ENCODE data around the gene CTBP1.

The CTBP1 gene

DNA sequence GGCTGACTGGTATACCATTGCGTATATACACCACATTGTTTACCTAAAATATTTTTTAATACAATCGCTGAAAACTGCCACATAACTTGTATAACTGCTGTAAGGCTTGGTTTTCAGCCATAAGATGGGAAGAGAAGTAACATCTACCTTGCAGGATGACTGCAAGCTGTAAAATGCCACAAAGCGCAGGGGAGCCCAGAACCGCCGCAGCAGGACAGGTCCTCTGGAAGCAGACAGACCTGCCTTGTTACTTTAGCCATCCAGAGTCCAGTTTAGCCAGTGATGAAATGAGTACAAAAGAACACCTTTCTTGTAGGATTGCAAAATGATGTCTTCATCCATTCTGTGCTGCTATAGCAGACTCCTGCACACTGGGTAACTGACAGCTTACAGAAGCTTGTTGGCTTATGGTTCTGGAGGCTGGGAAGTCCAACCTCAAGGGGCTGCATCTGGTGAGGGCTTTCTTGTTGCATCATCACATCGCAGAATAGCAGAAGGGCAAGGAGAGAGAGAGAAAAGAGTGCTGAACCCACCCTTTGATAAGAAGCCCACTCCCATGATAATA is 4.1 kb upstream of the CTBP1 start:
- Histone ChIP-seq H4K20me1 (ENCODE audit: insufficient read depth, low read length) (no peaks in the 10 kb centered on the region), H3K4me2 (ENCODE audit: low read length) (no peak overlapping the region), H3K79me2 (ENCODE audit: low read length) (peaks cover 22% of the 10 kb centered on the region), H3K27ac (ENCODE audit: low read length) (no peak overlapping the region), H3K9ac (ENCODE audit: low read length) (no peak overlapping the region), H3K9me3 (ENCODE audit: insufficient read depth, low read length) (peaks cover 29% of the 10 kb centered on the region; the same call in 1 of the 2 replicates), H3K27me3 (ENCODE audit: low read depth, low read length) (no peaks in the 10 kb centered on the region), H2AFZ (ENCODE audit: low read depth, low read length) (no peak overlapping the region), H3K4me3 (ENCODE audit: low read length) (no peak overlapping the region), H3K36me3 (replicated peaks; ENCODE audit: low read depth, low read length) (peaks cover 38% of the 10 kb centered on the region), H3K4me1 (ENCODE audit: low read length) (peaks cover 9% of the 10 kb centered on the region)
- TF ChIP-seq, protein P1, sequence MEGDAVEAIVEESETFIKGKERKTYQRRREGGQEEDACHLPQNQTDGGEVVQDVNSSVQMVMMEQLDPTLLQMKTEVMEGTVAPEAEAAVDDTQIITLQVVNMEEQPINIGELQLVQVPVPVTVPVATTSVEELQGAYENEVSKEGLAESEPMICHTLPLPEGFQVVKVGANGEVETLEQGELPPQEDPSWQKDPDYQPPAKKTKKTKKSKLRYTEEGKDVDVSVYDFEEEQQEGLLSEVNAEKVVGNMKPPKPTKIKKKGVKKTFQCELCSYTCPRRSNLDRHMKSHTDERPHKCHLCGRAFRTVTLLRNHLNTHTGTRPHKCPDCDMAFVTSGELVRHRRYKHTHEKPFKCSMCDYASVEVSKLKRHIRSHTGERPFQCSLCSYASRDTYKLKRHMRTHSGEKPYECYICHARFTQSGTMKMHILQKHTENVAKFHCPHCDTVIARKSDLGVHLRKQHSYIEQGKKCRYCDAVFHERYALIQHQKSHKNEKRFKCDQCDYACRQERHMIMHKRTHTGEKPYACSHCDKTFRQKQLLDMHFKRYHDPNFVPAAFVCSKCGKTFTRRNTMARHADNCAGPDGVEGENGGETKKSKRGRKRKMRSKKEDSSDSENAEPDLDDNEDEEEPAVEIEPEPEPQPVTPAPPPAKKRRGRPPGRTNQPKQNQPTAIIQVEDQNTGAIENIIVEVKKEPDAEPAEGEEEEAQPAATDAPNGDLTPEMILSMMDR (IDR thresholded peaks at IDR 0.05; ENCODE audit: low read depth, low read length) = no peak
- no peak for TF ChIP-seq EZH2phosphoT487 (IDR thresholded peaks at IDR 0.05; ENCODE audit: low read depth)

DNA sequence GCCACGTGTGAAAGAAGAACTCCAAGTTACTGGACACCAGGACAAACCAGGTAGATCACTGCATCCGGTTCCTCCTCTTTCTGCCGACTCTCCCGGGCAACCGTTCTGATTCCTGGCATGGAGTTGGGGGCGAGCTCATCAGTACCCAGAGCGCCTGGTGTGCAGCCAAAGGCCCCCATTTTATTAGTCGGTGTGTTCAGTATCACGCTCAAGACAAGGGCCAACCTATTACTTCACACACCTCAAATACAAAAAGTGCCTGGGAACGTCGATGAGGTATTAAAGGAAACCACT is 2.8 kb upstream of the CTBP1 start:
- Histone ChIP-seq H3K36me3 (replicated peaks; ENCODE audit: low read depth, low read length) (peaks cover 38% of the 10 kb centered on the region), H3K4me2 (ENCODE audit: low read length) (no peak overlapping the region), H3K4me3 (ENCODE audit: low read length) (no peak overlapping the region), H3K9me3 (ENCODE audit: insufficient read depth, low read length) (peaks cover 26% of the 10 kb centered on the region; the same call in 1 of the 2 replicates), H3K4me1 (ENCODE audit: low read length) (peaks cover 14% of the 10 kb centered on the region), H3K9ac (ENCODE audit: low read length) (no peak overlapping the region), H3K27me3 (ENCODE audit: low read depth, low read length) (no peaks in the 10 kb centered on the region), H3K27ac (ENCODE audit: low read length) (no peak overlapping the region), H2AFZ (ENCODE audit: low read depth, low read length) (no peak overlapping the region), H4K20me1 (ENCODE audit: insufficient read depth, low read length) (peaks cover 7% of the 10 kb centered on the region), H3K79me2 (ENCODE audit: low read length) (peaks cover 35% of the 10 kb centered on the region)
- no peak for TF ChIP-seq EZH2phosphoT487 (IDR thresholded peaks at IDR 0.05; ENCODE audit: low read depth)
- TF ChIP-seq, protein P1 (IDR thresholded peaks at IDR 0.05; ENCODE audit: low read depth, low read length) = no peak

DNA sequence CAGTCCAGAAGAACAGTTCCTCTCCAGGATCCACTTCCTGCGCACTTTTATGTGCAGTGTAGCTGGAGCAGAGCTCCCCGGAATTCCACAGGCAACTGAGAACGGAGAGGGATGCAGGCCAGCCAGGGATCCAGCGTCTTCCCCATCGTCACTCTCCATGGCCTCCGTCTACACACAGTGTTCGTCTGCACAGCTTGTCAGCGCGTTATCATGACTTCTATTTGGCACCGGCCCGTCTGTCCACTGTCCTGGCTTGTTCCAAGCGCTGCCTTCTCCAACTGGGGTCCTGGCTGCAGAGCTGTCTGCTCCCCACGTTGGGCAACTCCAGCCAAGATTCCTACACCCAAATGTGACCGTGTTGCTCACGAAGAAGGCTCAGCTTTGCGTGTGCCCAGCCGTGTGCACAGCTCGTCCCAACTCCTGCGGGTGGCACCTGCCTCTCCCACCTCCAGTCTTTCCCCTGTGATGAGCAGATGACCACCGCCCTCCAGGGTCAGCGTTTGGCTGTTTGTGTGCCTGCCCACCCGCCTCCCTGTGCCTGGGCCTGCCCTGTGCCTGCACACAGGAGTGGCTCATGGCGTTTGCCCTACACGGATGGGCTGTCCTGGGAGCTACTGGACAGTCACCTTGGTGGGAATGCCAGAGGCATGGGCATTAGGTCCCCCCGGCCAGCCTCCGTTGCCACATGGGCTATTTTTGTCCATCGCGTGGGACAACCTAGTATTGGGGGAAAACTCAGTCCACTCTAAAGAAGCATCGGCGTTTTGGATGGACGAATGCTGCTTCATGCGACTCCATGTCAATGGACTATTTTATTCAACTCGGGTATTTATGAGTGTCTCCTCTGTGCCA is 2.2 kb upstream of the CTBP1 start:
- Histone ChIP-seq H3K79me2 (ENCODE audit: low read length) (peaks cover 41% of the 10 kb centered on the region), H3K4me2 (ENCODE audit: low read length) (no peak overlapping the region), H3K27me3 (ENCODE audit: low read depth, low read length) (no peaks in the 10 kb centered on the region), H3K27ac (ENCODE audit: low read length) (no peak overlapping the region), H2AFZ (ENCODE audit: low read depth, low read length) (no peak overlapping the region), H3K36me3 (replicated peaks; ENCODE audit: low read depth, low read length) (peaks cover 38% of the 10 kb centered on the region), H3K4me1 (ENCODE audit: low read length) (peaks cover 20% of the 10 kb centered on the region), H3K4me3 (ENCODE audit: low read length) (no peak overlapping the region), H3K9me3 (ENCODE audit: insufficient read depth, low read length) (peaks cover 26% of the 10 kb centered on the region; the same call in 1 of the 2 replicates), H3K9ac (ENCODE audit: low read length) (no peak overlapping the region), H4K20me1 (ENCODE audit: insufficient read depth, low read length) (peaks cover 12% of the 10 kb centered on the region)
- TF ChIP-seq, protein P1 (IDR thresholded peaks at IDR 0.05; ENCODE audit: low read depth, low read length) = no peak
- TF ChIP-seq EZH2phosphoT487 (IDR thresholded peaks at IDR 0.05; ENCODE audit: low read depth) = no peak

DNA sequence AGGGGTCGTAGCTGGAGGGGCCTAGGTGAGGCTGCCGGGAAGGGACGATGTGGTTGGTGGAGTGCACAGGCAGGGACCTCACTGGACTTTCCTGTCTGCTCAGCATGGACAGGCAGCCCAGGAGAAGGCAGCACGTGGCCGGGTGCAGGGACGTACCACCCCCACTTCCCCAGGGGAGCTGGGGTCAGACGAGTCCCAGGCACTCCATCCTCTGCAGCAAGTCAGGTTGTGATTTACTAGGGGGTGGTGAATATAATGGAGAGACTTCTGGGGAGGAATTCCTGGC is 1.5 kb upstream of the CTBP1 start:
- peak overlapping the region; percentile 85 for H3K4me2 ChIP-seq (ENCODE audit: low read length)
- H4K20me1 ChIP-seq (ENCODE audit: insufficient read depth, low read length) = peaks cover 19% of the 10 kb centered on the region
- H3K4me1 ChIP-seq (ENCODE audit: low read length) = peaks cover 20% of the 10 kb centered on the region
- H2AFZ ChIP-seq (ENCODE audit: low read depth, low read length) = no peak overlapping the region
- no peak overlapping the region for H3K27ac ChIP-seq (ENCODE audit: low read length)
- H3K36me3 ChIP-seq (replicated peaks; ENCODE audit: low read depth, low read length) = peaks cover 38% of the 10 kb centered on the region
- no peak overlapping the region for H3K9ac ChIP-seq (ENCODE audit: low read length)
- peaks cover 48% of the 10 kb centered on the region for H3K79me2 ChIP-seq (ENCODE audit: low read length)
- H3K4me3 ChIP-seq (ENCODE audit: low read length) = peak overlapping the region; percentile 86
- H3K27me3 ChIP-seq (ENCODE audit: low read depth, low read length) = no peaks in the 10 kb centered on the region
- H3K9me3 ChIP-seq (ENCODE audit: insufficient read depth, low read length) = peaks cover 26% of the 10 kb centered on the region; the same call in 1 of the 2 replicates
- TF ChIP-seq, protein P1 (IDR thresholded peaks at IDR 0.05; ENCODE audit: low read depth, low read length) = no peak
- TF ChIP-seq EZH2phosphoT487 (IDR thresholded peaks at IDR 0.05; ENCODE audit: low read depth) = no peak
